HG03575 (cell line): ENCODE data around the gene OR5B17.
"Not testable (repeated sequence)": the region's sequence is repeated elsewhere in the genome, so short reads cannot be mapped to it uniquely, and the experiment has no call there.

Experiments
- ATAC-seq: cut with Tn5 transposase; IDR thresholded peaks from one replicate; pipeline ENCODE4 v1.9.1; 2021; ENCODE audit not compliant: unreplicated experiment, insufficient number of reproducible peaks, low FRiP score; ENCODE audit errors: extremely low read depth

The OR5B17 gene

DNA sequence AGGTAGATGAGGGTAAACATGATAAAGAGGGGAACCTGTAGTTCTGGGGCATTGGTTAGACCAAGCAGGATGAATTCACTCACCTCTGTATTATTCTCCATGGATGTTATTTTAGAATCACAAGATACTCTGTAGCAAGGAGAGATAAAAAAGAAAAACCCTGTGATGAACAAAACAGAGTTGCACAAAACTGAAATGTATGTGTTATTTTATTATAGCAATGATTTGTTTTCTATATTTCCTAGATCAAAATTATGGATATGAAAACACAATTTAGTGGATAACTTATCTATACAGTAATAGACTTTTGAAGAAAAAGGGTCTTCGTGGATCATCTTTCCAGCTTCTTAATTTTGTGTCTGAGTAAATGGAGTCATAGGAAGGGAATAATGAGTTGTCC lies at the start of gene OR5B17:
TSS of gene OR5B17 (minus strand) at position 101 of the 400 bp plus-strand sequence. CDS start at position 101, 0 bp downstream.
- no peak for ATAC-seq

DNA sequence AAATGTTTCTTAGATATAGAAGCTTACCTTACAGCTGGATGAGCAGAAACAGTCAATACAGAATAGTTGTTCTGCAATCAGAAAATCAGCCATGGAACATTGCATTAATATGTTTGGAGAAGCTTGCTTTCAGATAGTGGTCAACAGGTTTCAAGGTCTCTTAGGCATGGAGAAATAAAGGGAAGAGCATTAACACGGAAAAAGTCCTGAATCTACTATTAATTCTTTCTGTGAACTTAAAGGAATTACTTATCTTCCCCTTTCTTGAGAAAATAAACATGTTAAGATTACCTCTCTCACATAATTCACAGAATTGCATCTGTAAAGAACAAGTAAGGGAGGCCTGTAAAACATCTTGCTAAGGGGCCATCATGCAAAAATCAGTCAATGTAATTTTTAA lies 47.9 kb upstream of the OR5B17 start, which contains the start of gene OR5B3:
TSS of gene OR5B3 (minus strand) at position 101 of the 400 bp plus-strand sequence. CDS start 3,465 bp downstream, outside the sequence.
- ATAC-seq: no peak

DNA sequence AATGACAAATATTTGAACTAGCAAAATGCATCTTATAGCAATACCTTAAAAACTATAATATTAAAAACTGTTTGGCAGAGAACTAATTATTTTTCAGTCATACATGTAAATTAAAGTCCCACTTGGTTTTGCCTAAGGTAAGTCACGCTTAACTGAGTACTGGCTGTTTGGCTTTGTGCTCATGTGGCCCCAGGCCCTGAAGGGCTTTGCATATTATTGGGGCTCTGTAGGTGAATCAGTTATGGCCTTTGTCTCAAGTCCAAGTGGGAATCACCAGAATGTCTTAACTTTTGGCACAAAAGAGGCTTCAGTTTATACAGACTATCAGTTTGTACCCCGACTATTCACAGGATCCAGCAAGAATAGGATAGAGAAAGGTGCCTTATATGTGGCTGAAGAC lies 40.8 kb upstream of the OR5B17 start:
- ATAC-seq: not testable (repeated sequence)

- no peak for ATAC-seq
Observed at GRCh38 chr11:58395581-58395980, 36.7 kb upstream of the OR5B17 start.

- no peak for ATAC-seq
Observed at GRCh38 chr11:58394195-58394594, 35.3 kb upstream of the OR5B17 start.

GRCh38 chr11:58392746-58393145 lies 33.9 kb upstream of the OR5B17 start:
- no peak for ATAC-seq

DNA sequence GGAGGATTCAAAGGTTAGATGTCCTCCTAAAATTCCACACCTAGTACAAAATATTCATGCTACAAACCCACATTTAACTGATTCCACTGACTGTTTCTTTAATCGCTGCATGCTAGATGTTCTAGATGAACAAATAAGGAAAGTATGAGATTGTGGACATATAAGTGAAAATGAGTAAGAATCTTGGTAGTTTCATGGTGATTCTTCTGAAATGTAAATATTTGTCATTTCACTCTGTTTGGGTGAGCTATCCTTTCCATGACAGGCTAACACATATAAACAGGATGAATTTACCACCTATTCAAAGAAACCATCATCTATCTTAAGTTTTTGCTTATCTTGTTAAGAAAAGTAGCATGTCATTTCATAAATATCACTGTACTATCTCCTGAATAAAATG lies 33.0 kb upstream of the OR5B17 start:
- no peak for ATAC-seq

DNA sequence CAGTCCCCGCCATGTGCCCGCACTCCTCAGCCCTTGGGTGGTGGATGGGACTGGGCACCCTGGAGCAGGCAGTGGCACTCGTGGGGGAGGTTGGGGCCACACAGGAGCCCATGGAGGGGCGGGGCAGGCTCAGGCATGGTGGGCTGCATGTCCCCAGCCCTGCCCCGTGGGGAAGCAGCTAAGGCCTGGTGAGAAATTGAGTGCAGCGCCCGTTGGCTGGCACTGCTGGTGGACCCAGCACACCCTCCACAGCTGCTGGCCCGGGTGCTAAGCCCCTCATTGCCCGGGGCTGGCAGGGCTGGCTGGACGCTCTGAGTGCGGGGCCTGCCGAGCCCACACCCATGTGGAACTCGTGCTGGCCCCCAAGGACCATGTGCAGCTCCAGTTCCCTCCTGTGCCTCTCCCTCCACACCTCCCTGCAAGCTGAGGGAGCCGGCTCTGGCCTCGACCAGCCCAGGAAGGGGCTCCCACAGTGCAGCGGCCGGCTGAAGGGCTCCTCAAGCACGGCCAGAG lies 31.7 kb upstream of the OR5B17 start:
- no peak for ATAC-seq

GRCh38 chr11:58354727-58355126 lies 4.1 kb downstream of the OR5B17 start:
- no peak for ATAC-seq

- ATAC-seq: no peak
Observed at GRCh38 chr11:58345204-58345603, 13.7 kb downstream of the OR5B17 start.

- no peak for ATAC-seq
Observed at GRCh38 chr11:58334708-58335107, 24.2 kb downstream of the OR5B17 start.

DNA sequence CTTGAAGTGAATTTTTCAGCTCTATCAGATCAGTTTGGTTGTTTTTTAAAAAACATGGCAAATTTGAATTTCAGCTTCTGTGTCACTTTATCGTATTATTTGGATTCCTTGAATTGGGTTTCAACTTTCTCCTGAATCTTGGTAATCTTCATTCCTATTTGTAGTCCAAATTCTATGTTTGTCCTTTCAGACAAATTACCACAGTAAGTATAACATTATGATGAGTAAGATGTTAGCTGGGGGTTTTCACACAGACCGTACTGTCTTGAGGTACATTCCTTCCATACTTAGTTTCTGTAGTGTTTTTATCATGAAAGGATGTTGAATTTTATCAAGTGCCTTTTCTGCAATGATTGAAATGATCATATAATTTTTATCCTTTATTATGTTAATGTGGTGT lies 28.0 kb downstream of the OR5B17 start:
- no peak for ATAC-seq

DNA sequence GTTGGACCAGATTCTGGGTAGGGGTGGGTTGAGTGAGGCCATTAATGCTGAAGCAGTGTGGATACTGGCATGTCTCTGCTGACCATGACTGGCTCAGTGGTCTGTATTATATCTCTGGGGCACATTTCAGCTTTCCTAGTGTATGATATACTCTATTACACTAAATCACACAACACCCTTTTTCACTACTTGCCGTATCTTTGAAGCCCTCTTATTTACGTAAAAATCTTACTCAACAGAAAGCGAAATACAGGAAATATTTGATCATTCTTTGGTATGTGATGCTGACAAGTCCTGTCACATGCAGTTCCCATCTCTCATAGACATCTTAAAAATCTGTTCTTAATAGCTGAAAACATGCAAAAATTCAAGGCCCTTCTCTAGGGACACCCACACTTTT lies 40.3 kb downstream of the OR5B17 start:
- no peak for ATAC-seq

DNA sequence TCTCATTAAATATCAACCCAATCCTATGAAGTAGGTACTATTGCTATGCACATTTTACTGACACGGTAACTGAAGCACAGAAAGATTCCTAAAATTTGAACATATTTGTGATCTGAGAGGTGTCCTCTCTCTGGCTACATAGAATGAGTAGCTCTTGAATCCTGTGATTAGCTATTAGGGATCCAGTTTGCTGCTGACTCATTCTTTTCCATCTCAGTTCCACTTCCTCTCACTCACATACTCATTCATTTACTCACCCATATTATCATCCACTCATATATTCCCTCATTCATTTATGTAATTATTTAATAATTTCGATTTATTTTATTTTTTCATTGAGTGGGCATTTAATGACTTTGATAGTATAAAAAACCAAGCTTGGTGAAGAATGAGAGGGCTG lies 42.7 kb downstream of the OR5B17 start:
- no peak for ATAC-seq
